GM21360 (cell line): Measurements from ENCODE around the gene PTF1A.

Experiments used
- ATAC-seq: cut with Tn5 transposase; IDR thresholded peaks from one replicate; pipeline ENCODE4 v1.9.1; 2021; ENCODE audit warnings: mild to moderate bottlenecking, moderate library complexity; ENCODE audit not compliant: unreplicated experiment

Gene PTF1A

GRCh38 chr10:23186178-23186577 lies 5.9 kb upstream of the PTF1A start:
- ATAC-seq: no peak

GRCh38 chr10:23186697-23187096 lies 5.4 kb upstream of the PTF1A start:
- ATAC-seq: no peak

DNA sequence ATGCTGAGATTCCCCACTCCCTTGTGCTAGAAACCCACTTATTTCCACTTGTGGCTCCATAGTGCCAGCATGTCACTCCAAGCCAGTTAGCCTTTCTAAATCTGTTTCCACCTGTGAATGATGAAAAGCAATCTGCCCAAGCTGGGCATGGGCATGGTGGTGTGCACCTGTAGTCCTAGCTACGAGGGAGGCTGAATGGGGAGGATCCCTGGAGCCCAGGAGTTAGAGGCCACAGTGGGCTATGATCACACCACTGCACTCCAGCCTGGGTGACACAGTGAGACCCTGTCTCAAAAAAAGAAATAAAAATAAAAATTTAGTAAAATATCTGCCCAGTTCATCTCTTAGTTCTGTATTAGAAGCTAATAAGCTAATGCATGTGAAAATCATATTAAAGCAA lies 5.0 kb upstream of the PTF1A start:
- ATAC-seq: no peak

DNA sequence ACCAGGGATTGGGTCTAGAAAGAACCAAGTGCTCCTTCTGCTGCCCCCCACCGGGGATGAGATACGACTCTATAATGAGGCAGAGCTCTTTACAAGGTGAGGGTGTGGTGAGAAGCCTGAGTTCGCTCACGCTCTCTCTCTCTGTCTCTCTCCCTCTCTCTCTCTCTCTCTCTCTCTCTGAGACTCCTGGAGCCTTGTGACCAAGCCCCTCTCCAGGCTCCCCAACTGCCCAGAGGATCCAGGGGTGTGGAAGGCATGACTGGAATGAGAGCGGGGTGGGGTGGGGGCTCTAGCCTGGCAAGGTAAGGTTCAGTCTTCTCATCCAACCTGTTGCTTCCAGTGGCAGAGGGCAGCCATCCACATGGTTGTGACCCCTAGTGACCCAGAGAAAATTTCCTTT lies 3.1 kb upstream of the PTF1A start:
- ATAC-seq: no peak

- ATAC-seq: no peak
These were observed 994 bp upstream of the PTF1A start for GRCh38 chr10:23190872-23191763.

- no peak for ATAC-seq
These were observed 761 bp downstream of the PTF1A start for GRCh38 chr10:23192712-23193434.

- no peak for ATAC-seq
These were observed 1.4 kb downstream of the PTF1A start for GRCh38 chr10:23193435-23194074.

DNA sequence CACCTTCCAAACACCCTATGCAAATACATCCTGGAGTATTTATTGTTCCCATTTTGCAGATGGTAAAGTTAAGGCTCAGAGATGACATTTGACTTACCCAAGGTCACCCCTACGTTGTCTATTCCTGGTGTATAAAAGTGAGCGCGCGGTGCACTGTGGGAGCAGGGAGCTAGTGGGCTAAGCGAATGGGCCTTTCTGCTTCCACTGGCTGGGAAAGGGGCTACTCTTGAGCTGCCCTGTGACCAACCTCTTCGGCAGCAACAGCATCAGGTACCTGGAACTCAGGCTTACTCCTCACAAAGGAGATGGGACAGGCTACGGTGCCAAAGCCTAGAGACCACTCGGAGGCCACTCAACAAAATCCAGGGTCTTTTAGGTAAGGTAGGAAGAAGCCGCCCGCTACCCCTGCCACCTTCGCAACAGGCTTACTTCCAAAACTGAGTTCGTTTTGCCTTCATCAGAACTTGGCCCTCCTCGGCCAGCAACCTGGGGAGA lies 2.4 kb downstream of the PTF1A start:
- no peak for ATAC-seq

GRCh38 chr10:23194966-23195845 lies 3.1 kb downstream of the PTF1A start:
- ATAC-seq: no peak

DNA sequence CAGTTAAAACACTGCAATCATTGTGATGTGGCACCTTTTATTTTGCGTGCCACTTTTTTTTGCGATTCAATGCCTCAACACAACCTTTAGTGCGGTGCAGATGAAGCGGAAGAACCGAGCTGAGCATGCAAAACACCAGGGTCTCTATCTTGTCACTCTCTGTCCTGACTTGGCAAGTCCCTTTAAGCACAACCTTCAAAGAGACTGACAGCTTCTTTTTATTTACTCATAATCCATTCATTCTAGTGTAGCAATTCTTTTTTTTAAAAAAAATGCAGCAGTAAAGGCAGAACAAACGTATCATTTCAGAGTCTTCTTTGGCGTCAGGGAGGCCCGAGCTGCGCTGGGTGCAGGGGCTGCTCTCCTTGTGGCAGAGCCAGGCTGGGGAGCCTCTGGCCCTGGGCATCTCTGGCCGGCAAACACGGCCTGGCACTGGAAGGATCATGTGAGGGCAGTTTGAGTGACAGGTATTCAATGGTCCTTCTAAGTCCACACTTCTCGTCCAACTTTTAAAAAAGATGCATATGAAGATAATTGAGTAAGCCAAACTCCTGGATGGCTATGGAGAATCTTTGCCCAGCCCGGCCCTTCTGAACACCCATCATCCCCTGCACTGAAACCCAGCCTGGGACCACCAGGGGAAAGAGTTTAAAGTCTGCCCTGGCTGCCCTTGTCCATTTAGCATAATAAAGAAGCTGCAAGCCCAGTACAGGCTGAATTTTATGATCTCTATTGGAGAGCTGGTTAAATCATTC lies 3.9 kb downstream of the PTF1A start:
- no peak for ATAC-seq

GRCh38 chr10:23196915-23197314 lies 4.8 kb downstream of the PTF1A start:
- no peak for ATAC-seq

DNA sequence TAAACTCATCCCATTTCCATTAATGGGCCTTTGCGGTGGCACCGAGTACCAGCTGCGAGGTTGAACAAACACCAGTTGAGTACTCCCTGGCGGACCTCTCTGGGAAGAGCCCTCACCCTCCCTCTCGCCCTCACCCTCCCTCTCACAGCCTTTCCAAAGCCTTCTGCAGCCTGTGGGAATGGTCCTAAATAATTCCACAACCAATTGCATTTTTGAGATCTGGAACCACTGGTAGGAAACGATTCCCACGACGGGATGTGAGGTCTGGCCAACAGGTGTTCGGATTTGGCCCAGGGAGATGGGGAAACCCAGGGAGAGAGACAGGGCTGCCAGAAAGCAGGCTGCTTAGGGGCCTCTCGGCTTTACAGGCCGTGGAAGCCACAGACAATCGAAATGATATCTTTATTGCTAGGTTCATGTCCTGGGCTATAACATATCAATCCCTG lies 5.3 kb downstream of the PTF1A start:
- no peak for ATAC-seq

DNA sequence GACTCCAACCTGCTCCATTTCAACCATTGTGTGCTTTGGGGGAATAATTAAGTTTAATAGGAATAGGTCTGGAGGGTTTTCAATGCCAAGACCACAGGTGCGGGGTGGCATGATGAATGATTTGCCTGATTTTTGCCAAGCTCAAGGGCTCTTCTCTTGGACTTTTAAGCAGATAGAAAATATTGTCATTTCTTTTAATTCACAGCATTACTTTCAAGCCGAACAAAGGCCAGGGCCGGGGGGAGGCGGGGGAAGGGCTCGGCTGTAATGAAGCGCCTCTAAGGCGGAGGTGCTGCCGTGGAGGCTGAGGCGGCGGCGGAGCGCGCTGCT lies 6.5 kb downstream of the PTF1A start:
- no peak for ATAC-seq

GRCh38 chr10:23198940-23199767 lies 7.0 kb downstream of the PTF1A start:
- no peak for ATAC-seq

DNA sequence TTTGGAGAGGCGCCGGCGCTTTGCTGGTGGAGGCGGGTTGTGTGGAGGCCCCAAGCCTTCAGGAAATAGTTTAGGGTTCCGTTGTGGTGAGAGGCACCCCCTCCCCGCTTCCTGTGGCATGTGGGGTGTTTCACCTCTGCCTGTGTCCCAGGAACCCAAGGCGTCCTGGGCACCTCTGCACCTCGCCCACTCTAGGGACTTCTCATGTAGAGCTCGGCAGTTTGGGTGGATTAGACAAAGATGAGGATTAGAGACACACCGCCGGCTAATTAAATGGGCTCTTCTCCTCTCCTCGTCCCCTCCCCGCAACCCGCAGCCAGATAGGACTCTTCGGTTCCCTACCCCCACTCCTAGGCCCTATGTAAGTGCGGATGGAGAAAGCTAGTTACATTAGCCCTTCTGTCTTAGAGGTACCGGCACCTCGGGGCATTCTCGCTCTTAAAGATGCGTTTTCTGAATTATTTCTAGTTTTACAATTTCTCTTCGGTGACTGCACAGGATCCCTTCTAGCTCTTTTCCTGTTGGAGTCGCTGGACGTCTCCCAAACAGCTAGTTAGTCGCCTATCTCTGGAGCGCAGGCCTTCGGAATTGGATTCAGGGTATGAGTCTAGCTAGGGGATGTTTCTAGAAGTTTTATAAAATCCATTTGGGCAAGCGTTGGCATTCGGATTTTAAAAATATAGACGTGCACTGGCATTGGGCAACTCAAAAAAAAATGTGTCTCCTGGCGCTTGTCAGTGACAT lies 7.8 kb downstream of the PTF1A start:
- ATAC-seq: no peak

GRCh38 chr10:23200586-23200985 lies 8.5 kb downstream of the PTF1A start:
- ATAC-seq: no peak

- no peak for ATAC-seq
These were observed 9.0 kb downstream of the PTF1A start for GRCh38 chr10:23200997-23201652.

- no peak for ATAC-seq
These were observed 9.7 kb downstream of the PTF1A start for GRCh38 chr10:23201837-23202236.
